HCEC 1CT (cell line): ENCODE results near the gene SOX13.
A peak's percentile ranks its signal among the peaks of the same experiment; 100 is the strongest.

Experiments
- DNase-seq: peaks from one replicate; pipeline ENCODE4 v3.0.0-alpha.2; 2017

The SOX13 gene

DNA sequence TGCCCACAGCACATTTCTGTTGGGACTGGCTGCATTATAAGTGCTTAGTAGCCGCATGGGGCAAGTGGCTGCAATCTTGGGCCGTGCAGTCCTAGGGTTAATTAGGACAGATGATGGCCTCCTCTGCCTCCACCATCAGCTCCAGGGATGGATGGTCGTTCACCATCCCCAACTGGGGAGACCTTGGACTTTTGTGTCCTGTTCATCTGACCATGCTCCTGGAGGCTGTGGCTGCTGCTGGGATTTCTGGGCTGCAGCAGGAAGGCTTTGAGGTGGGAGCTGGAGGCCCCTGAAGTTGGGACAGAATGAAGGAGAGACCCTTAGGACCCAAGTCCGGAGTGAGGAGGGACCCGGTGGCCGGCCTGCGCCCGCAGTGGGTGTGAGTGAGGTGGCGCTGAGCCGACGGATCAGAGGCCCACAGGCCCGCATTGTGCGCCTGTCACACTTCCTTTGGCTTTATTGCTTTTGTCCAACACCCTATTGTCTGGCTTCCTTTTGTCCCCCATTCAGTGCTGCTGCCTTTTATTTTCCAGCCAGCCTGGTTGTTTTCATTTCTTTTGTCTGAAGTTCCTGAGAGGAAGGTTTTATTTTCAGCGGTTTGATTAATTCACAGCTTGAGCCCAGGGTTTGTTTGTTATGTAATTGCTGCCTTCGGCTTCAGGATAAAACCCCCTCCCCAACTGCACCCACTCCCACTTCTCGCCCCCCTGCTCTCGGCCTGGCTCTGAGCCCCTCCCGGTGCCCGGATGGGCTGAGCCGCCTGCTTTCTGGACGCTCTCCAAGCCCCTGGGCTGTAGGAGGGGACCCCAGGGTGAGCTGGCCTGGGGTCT is 35.6 kb downstream of the SOX13 start:
- no peak for DNase-seq

DNA sequence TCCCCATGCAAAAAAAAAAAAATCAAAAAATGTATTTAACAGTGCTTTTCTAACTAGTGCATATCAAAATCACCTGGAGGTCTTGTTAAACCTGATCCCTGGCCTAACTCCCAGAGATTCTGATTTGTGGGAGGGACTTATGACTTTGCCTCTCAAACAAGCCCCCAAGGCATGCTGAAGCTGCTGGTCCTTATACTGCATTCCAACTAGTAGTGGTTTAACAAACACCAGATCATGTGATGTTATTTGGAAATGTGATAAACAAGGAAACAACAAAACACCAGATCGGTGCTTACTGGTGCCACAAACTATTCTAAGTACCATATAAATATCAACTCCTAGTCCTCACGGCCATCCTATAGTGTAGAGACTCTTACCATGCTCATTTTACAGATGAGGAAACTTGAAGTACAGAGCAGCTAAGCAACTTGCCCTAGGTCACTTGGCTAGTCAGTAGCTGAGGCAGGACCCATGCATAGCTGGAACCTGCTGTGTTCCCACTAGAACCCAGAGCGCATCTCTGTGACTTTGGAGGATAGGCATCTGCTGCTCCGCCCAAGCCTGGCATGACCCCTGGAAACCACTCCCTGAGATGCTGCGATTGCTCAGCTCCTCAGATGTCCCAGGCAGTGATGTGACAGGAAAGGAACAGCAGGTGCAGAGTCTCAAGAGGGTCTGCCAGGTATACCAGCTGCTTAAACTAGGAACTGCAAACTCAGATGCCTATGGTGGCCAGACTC is 38.1 kb downstream of the SOX13 start:
- no peak for DNase-seq

DNA sequence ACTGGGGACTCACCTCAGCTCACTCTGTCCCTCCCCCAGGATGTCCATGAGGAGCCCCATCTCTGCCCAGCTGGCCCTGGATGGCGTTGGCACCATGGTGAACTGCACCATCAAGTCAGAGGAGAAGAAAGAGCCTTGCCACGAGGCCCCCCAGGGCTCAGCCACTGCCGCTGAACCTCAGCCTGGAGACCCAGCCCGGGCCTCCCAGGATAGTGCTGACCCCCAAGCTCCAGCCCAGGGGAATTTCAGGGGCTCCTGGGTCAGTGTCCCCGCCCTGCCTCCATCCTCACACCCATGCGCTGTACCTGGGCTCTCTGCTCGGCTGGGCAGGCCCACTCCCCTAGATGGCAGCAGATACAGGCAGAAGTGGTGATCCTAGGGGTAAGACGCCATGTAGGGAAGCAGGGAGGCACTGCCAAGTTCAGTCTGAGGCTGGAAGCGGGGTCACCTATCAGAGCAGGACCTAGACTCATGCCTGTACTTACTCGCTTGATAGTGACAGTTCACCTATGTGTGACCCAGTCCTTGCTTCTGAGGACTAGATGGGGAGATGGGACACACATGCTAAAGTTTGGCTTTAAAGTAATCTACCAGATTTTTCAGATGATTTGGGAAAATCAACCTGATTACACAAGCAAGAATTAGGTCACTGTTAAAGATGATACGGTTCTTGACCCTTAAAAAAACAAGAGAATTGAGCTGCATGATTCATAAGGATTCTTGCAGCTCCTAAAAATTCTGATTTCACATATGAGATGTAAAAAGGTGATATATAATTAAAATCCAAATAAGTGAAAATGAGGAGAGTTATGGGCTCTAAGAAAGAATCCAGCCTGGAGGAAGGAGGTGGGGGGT is 40.2 kb downstream of the SOX13 start:
- no peak for DNase-seq

DNA sequence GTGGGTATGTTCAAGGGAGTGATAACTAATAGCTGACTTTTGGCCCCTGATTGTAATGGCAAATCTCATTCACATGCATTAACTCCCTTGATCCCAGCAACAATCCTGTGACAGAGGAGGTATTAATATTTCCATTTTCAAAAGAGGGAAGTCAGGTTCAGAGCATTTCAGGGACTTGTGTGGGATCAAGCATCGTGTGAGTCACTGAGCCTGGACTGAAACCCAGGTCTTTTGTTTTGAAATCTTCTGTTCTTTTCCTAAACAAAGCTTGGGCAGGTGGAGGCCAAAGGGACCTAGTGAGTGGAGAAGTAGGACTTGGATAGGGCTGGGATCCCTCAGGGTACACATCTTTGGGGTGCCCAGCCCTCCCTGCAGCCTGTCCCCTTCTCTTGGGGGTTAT is 41.0 kb downstream of the SOX13 start:
- no peak for DNase-seq

DNA sequence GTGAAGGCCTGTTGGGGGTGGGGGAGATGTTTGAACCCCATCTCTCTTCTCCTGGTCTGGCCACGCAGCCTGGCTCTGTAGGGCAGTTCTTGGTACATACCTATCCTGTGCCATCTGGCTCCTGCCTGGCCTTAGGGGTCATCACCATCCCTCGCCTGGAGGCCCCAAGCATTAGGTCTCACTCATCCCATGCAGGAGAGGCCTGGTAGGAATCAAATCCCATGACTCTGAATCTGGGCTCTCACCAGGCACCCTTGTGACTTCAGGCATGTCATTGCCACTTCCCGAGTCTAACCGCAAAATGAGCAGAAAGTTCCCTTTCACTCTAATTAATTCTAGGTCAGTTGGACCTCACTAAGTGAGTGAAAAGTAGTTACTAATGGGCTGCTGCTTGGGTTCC is 41.7 kb downstream of the SOX13 start:
- DNase-seq = no peak

DNA sequence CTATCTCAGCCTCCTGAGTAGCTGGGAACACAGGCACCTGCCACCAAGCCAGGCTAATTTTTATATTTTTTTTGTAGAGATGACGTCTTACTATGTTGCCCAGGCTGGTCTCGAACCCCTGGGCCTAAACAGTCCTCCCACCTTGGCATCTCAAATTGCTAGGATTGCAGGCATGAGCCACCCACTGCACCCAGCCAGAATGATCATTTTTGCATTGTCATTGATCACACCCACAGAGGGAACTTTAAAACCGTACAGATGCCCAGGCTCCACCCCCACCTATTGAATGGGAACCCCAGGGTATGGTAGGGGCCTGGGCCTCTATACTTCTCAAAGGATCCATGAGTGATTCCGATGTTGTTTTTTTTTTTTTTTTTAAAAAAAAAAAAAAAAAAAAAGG is 42.2 kb downstream of the SOX13 start:
- no peak for DNase-seq

DNA sequence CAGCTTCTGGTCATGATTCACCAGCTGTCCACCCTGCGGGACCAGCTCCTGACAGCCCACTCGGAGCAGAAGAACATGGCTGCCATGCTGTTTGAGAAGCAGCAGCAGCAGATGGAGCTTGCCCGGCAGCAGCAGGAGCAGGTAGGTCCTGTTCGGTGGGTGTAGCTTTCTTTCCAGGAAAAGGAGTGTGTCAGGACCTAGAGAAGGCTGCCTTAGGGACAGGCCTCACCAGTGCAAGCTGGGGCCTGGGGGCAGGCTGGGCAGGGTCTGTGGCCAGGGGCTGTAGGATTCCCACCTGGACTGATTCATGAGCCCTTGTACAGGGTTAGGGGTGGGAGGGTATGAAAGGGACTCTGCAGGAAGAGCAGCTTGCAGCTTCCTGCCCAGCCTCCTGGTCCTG is 43.6 kb downstream of the SOX13 start:
- DNase-seq = no peak

DNA sequence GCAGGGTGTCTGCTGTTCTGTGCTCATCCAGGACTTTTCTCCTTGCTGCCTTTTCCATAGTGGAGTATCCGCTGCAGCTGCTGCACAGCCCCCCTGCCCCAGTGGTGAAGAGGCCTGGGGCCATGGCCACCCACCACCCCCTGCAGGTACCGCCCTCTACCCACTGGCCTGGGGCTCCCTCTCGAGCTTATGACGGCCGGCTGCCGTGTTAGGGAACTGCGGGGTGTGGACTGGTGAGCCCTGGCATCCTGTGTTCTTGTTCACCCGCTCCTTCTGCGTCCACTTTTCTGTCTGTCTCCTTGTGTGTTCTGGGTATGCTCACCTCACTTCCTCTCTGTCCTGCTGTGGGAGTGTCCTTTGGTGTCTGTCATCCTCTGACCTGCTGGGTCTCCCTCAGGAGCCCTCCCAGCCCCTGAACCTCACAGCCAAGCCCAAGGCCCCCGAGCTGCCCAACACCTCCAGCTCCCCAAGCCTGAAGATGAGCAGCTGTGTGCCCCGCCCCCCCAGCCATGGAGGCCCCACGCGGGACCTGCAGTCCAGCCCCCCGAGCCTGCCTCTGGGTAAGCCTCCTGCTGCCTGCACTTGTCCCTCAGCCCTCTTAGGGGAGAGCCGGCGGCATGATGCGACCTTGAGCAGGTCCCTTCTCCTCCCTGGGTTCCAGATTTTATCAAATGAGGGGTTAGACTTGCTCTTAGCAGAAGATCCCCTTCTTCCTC is 49.1 kb downstream of the SOX13 start:
- no peak for DNase-seq

DNA sequence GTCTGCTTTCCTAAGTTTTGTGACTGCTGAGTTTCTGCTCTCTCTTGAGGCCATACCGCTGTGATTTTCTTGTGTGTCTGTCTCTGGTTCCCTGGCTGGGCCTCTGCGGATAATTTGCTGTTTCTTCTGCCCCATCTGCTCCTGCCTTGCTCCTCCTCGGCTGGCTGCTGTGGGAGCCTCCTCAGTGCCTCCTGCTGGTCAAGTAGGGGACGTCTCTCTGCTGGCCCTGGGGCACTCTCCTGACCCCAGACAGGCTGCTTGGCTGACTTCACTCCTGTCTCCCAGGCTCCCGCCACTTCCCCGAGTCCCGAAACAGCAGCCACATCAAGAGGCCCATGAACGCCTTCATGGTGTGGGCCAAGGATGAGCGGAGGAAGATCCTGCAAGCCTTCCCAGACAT is 50.5 kb downstream of the SOX13 start:
- no peak for DNase-seq

DNA sequence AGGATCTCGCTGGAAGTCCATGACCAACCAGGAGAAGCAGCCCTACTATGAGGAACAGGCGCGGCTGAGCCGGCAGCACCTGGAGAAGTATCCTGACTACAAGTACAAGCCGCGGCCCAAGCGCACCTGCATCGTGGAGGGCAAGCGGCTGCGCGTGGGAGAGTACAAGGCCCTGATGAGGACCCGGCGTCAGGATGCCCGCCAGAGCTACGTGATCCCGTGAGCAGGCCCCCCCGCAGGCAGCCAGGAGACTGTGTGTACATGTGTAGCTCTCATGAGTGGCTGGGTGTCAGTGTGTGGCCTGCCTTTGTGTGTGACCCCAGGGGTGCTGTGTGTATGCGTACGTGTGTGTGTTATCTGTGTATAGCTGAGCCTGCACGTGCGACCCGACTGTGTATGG is 51.7 kb downstream of the SOX13 start:
- DNase-seq = no peak

DNA sequence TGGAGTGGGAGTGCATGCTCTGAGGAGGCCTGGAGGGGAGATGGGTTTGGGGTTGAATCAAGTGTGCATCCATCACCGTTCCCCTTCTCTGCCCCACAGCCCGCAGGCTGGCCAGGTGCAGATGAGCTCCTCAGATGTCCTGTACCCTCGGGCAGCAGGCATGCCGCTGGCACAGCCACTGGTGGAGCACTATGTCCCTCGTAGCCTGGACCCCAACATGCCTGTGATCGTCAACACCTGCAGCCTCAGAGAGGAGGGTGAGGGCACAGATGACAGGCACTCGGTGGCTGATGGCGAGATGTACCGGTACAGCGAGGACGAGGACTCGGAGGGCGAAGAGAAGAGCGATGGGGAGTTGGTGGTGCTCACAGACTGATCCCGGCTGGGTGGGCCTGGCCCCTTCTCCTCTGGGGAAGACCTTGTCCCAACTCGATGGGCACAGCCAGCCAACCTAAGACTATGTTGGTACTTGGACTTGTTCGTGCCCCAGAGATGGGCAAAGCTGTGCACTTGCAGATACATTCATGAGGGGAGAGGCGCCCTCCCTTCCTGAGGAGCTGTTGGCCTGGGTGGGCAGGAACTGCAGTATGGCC is 52.9 kb downstream of the SOX13 start:
- no peak for DNase-seq

DNA sequence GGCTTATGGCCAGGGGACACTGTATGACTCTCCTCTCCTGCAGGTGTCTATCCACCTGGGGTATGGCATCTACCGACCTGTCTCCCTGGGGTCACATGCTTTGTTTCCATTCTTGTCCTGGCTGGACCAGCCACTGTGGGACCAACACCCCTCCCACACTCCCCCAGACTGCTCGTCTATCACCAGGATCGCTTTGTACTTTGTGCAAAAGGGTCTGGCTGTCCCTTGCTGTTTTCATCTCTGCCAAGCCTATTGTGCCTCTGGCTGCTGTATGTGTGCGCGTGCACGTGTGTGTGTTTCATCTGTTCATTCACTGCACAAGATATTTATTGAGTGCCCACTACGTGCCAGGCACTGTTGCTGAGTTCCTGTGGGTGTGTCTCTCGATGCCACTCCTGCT is 53.5 kb downstream of the SOX13 start:
- no peak for DNase-seq

DNA sequence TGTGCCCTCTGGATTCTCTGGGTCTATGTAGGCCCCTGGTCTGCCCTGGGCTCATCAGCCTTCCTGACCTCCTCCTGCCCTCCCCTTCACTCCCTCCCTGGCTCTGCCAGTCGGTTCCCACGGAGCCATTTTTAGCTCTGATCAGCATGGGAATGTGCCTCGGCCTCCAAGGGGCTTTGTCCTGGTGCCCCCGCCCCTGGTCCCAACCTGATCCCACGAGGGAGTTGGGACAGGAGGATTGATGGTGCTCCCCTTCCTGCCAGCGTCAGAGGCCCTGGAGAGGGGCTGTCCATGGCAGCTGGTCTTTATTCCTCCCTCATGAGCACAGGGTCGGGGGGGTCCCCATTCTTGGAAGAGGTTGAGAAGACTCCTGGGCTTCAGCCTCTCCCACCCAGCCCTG is 54.0 kb downstream of the SOX13 start:
- no peak for DNase-seq

DNA sequence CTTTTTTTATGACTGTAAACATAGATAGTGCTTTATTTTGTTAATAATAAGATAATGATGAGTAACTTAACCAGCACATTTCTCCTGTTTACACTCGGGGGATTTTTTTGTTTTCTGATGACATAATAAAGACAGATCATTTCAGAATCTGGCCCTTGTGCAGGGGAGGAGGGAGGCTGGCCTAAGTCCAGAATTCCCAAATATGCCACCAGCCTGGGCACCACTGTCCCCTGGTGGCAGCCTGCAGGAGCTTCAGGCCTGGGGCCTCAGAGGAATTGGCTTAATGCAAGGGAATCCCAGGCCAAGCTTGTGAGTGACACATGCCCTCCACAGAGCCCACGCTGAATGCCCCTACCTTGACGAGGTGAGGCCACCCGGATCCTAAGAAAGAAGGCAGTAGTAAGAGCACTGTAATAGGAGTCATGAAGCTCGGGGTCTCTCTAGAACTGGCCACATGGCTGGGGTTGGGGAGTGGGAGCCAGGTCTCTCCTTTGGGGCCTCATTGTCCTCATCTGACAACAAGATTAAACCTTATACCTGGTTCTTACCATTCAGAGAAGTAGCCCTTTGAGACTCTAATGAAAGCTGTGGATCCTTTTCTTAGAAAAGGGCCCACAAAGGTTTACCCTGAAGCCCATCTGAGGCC is 54.8 kb downstream of the SOX13 start:
- peak; percentile 81 for DNase-seq

DNA sequence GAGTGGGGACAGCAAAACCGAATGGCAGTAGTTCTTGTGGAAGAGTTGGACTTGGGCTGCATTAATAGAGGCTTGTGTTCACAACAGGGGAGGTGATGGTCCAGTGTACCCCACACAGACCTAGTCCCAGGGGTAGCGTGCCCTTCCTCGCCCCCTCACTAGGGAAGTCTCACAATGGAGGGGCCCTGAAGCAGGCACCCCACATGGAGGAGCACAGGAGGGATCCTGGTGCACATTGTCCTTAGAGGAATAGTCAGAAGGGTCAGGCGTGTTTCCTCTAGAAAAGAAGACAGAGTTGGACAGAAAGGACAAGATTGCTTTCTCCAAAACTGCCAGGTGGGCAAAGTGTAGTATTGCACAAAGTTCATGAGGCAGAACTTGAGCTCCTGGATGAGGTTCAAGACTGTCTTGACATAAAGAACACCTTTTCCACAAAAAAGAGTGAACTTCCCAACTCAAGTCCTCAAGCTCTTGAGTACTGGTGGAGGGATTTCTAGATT is 55.6 kb downstream of the SOX13 start:
- peak; percentile 9 for DNase-seq

DNA sequence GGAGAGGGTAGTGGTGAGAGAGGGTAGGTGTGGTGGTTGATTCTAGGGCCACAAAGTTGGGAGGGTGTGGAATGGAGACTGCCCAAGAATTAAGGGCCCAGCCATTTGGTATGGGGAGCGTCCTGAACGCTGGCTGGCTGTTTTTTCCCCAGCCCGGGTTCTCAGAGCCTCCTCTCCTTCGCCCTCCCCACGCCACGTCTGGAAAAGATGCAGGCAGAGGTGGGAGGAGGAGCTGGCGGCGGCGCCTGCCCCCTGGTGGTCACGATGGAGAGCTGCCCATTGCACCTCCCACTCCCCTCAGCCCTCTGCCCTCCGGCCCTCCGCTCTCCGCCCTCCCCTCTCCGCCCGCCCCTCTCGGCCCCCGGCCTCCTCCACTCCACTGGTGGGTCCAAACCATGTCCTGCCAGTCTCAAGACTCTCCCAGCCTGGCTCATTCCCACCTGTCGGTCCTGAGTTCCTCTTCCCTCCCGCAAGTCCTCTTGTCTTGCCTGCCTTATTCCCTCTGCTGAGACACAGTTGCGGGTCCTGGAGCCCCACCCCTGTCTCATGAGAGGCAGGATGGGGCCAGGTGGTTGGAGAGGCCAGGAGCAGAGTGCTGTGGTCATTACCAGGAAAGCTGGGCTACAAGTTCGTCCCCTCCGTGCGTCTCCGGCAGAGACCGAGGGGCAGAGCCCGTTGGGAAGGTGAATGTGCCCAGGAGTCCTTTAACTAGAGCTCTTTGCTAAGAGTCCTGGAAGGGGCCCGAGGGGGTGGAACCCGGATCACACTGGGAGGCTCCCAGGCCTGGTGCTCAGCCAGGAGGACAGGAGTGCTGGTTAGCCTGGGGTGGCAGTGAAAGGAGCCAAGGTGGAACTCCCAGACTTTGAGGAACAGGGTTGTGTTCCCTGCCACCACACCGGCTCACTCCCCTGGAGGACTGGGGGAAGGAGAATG is 56.3 kb downstream of the SOX13 start:
- peak; percentile 48 for DNase-seq

DNA sequence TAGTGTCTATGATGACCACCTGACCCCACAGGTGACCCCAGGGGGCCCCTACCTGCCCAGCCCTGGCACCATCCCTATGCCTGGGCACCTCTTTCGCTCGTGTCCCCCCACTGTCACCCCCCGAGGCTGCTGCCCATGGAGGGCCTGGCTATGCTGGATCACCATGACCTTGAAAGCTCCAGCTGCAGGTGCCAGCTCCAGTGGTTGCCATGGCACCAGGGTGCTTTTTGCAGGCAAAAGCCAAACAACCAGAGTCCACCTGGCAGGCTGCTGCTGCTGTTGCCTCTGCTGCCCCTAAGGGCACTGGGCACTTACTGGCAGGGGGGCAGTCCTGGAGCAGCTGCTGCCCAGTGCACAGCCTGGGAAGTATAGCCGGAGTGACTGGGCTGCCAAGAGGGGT is 57.3 kb downstream of the SOX13 start:
- DNase-seq = no peak

DNA sequence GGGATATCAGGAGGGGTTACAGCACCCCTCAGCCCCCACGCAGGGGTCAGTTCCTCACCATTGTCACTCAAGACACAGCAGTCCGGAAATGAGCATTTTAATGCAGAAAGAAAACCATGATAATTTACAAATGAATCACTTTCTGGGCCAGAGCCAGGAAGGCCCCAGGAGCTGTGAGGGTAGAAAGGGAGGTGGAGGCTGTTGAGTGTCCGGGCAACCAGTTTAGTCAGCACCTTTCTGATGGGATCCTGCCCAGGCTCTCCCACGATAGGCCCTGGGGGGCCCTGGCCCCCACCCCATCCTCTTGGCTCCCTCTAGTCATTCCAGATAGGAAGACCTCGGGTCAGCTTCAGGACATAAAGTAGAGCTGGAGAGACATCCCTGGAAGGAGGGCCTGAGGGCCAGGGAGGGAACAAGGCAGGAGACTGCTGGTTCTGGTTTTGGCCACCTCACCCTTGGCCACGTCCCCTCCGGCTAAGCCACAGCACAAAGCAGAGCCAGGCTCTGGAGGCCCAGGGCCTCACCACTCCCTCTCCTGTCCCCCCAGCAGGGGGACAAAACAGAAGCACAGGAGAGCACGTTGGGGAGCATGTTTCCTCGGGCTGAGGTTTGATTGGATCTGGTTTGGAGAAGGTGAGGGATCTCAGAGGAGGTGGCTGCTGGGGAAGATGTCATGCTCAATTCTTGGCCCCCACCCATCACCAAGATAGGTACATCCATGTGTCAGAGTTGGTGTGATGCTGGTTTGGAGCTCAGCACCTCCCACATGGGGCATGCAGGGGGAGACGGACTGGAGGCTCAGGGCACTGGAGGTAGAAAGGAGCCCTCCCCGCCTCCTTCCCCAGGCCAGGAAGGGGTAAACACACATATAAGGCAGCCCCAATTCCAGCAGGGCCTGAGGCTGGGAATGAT is 58.3 kb downstream of the SOX13 start:
- peak; percentile 81 for DNase-seq

DNA sequence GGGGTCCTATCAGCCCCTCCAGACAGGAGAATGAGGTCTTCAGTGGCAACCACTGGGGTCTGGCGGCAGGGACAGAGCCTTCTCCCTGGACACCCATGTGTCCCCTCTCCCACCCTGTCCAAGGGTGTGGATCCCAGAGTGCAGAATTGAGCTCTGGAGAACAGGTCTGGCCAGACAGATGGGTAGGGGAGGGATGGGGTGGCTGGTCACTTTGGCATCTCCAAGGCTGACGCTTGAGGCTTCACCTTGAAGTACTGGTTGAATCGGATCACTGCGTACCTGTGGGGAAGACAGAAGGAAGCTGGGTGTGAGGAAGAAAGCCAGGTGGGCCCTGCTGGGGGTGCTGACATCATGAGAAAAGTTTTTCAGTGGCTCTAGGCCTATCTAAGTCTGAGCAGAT is 59.1 kb downstream of the SOX13 start:
- no peak for DNase-seq
